Pons (tissue), 1 donor: ENCODE measurements around the gene UGT3A1.

Experiments used
- DNase-seq: peaks from one replicate; pipeline ENCODE4 v3.0.0-alpha.2; 2016; ENCODE audit warnings: low spot score

The UGT3A1 gene

GRCh38 chr5:35908228-35908627 is 83.0 kb downstream of the UGT3A1 start:
- no peak for DNase-seq

GRCh38 chr5:35904443-35905132 is 86.6 kb downstream of the UGT3A1 start:
- no peak for DNase-seq

- DNase-seq: no peak
Measured at GRCh38 chr5:35903631-35904203, 87.5 kb downstream of the UGT3A1 start.

GRCh38 chr5:35902046-35902672 is 89.0 kb downstream of the UGT3A1 start:
- no peak for DNase-seq
